GM21576 (cell line): ENCODE measurements around the gene TRIM40.
"Not testable (repeated sequence)": the region's sequence is repeated elsewhere in the genome, so short reads cannot be mapped to it uniquely, and the experiment has no call there.

Experiments used
- ATAC-seq: cut with Tn5 transposase; IDR thresholded peaks from one replicate; pipeline ENCODE4 v1.9.1; 2021; ENCODE audit warnings: mild to moderate bottlenecking, moderate library complexity; ENCODE audit not compliant: unreplicated experiment

The TRIM40 gene

GRCh38 chr6:30113003-30113759 lies 22.8 kb upstream of the TRIM40 start, which contains the start of gene TRIM31:
Gene TRIM31 (minus strand): TSS chr6:30113090. CDS start chr6:30112805, 285 bp downstream.
- ATAC-seq: no peak

- no peak for ATAC-seq
Measured at GRCh38 chr6:30113841-30114240, 22.1 kb upstream of the TRIM40 start.

GRCh38 chr6:30116724-30117123 lies 19.2 kb upstream of the TRIM40 start:
- no peak for ATAC-seq

GRCh38 chr6:30118691-30119090 lies 17.2 kb upstream of the TRIM40 start:
- not testable (repeated sequence) for ATAC-seq

DNA sequence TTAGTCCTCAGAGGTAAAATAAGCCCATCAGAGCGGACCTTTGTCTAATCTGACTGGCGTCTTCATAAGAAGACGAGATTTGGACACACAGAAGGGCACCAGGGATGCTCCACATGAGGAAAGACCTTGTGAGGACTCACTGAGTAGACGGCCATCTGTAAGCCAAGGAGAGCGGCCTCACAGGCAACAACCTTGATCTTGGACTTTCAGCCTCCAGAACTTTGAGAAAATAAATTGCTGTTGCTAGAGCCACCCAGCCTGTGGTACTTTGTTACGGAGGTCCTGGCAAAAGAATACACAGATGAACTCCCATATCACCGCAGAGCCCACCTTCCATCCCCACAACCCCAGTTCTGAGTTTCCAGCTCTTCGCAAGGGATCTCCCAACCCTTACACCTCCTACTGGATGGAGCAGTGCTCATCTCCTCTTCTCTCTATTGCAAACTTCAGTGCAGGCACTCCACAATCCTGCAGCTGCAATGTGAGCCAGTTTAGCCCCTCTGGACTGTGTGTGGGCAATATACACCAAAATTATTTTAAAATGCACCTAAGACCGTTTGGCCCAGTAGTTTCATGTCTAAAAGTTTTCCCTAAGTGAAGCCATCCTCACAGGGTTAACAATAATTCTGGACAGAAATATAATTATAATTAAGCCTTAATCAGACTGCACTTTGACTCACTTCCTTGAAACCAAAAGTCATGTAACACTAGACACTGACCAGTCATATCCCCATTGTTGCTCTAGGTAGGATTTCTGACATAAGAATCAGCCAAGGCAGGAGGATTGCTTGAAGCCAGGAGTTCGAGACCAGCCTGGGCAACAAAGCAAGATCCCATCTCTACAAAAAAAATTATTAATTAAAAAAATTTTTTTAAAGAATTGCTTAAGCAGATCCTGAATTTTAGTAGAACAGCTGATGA lies 14.2 kb upstream of the TRIM40 start:
- no peak for ATAC-seq

DNA sequence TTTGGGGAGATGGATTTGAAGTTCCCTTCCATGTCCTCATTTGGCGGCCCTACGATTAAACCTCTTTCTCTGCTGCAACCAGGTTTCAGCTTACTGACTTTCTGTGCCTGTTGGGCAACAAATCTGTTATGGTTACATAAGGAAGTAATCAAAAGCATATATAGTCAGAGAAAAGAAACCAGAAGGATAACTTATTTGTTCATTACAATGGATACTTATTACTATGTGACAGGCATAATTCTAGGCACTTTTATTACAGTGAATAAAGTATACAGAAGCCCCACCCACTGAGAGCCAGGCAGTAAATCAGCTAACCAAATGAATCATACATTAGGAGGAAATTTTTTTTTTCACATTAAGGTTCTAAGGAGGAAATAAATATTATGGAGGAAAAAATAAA lies 13.4 kb upstream of the TRIM40 start:
- no peak for ATAC-seq

GRCh38 chr6:30127238-30128093 lies 8.5 kb upstream of the TRIM40 start:
- ATAC-seq: no peak

DNA sequence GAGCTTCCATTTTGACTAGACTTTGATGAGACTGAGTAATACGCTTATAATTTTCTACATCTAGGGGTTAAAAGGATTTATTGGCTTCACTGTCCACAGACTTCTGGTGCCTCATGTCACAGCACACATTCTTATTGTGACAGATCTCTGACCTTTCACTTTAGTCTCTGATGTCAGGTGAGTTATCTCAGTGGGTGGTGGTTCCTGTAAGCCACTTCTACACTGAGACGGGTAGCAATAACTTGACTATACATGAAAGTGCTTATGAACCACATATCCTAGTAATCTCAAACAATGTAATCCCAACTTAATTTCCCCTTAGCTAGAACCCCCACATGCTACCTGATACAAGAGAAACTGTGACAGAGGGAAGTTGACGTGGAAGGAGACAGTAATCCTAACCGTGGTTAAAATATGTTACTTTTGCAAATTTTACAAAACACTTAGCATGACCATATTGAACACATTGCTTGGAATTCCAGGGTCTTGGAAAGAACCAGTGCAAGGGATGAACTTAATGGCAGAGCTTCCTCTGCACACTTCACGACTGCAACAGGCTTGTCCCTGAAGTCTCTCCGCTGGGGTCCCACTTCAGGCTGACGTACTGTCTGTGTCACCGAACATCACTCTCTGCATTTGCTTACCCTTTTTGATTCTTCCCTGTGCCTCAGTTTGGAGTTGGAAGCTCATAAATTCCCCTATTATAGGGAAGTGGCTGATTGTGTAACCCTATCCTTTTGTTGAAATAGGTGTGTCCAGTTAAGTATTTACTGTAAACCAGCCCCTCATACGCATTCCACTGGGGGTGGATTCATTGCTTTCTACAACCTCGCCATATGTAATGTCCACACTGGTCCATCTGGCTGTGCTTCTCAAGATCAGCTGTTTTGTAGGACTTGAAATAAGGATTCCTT lies 6.4 kb upstream of the TRIM40 start:
- ATAC-seq: no peak

DNA sequence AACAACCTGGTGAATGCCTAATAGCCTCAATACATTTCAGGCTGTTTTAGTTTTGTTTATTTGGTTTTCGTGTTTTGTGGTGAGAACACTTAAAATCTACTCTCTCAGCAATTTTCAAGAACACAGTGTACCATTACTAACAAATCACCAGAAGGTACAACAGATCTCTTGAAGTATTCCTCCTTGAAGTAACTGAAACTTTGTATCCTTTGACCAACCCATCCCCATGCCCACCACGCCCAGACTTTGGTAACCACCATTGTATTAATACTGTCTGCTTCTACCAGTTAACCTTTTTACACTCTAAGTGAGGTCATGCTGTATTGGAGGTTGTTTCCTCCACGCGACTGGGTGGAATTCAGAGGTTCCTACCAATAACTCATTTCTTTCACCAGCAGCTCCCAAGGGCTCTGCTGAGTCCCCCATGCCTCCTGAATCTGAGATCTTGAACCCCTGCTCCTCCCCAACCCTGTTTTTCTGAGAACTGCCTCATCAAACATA lies 5.7 kb upstream of the TRIM40 start:
- ATAC-seq: no peak

DNA sequence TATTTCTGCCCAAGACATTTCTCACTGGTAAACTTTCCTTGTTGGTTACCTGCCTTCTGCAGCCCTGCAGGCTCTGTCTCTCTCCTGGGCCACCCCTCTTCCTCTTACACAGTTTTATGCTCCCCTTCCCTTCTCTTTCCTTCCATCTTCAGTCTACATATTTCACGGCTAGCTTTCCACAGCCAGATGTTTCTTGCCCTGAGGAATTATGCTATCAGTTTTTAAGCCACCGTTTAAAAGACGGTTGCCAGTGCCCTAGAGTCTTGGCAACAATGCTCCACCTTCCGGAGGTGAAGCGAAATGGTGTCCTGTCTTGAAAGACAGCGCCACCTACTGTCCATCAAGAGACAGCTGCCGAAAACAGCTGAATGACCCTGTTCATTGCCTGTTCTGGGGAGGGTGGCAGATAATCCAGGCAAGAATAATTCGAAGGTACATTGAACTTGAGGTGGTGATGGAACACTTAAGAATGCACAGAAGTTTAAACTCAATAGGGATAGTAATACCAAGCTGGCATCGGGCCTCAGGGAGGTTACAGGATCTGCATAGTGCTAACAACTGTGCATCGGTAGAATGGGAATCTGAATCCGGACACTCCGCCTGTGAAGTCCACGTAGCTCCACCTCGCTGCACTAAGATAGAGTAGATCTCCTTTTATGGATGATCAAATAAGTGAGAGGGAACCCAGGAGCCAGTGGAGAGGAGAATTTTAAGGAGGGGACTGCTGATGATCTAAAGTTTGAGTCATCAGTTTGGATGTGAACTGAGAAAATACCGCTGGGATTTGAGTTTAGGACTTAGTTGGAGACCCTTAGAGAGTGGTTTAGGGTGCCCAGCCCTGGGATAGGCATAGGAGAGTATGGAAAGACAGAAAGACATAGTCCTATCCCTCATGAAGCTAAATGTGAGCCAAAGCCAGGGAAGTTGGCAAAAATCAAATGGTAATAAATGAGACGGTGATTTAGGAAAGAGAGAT lies 4.8 kb upstream of the TRIM40 start:
- ATAC-seq: peak; percentile 62

DNA sequence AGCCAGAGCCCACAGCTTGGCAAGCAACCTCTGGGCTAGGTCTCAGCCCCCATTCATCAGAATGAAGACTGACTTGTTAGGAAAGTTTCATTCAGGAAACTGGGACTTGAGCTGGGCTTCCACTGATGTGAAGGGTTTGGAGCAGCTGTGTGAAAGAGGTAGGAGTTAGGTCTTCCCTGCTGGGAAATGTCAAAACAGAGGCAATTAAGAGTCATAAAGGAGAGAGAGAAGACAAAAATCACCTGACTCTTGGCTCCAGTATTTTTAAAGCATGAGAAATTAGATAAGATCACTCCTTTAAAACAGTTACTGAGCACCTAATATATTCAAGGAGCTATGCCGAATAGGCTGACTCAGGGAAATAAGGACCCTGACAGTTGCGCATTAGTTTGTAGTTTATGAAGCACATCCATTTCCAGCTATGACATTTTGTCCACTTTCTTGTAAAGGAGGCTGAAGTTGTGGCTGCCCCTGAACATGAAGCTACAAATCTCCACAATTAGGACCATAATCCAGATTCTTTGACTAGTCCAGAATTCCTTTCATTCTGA lies 3.9 kb upstream of the TRIM40 start:
- ATAC-seq: no peak

DNA sequence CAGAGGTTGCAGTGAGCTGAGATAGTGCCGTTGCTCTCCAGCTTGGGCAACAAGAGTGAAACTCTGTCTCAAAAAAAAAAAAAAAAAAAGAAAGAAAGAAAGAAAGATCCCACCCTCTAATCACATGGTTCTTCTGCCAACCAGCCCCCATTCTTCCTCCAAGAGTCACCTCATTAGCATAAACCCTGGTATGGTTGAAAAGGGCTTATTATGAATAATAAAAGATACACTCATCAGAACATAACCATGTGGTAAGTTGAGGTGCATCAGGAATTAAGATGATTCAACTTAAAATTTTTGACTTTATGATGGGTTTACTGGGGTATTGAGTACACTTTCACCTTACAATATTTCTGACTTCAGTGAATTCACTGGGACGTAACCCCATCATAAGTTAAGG lies 793 bp upstream of the TRIM40 start:
- ATAC-seq: no peak

GRCh38 chr6:30136570-30137286 lies 788 bp downstream of the TRIM40 start:
- ATAC-seq: no peak

GRCh38 chr6:30140240-30140639 lies 4.3 kb downstream of the TRIM40 start:
- not testable (repeated sequence) for ATAC-seq

DNA sequence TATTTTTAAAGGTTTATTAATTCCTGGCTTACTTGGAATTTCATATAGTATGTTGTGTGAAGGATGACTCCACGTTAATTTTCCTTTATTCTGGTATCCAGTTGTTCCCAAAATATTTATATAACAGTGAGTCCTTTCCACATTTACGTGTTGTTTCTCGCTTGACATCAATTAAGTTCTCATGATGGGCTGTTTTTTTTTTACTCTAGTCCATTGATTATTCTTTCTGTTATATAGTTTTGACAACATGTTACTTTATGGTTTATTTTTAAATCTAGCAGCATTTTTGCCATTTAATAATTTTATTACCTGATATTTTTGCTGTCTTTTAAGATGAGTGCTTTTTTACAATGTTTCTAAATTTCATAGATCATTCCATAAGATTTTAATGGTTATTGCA lies 6.7 kb downstream of the TRIM40 start:
- no peak for ATAC-seq

DNA sequence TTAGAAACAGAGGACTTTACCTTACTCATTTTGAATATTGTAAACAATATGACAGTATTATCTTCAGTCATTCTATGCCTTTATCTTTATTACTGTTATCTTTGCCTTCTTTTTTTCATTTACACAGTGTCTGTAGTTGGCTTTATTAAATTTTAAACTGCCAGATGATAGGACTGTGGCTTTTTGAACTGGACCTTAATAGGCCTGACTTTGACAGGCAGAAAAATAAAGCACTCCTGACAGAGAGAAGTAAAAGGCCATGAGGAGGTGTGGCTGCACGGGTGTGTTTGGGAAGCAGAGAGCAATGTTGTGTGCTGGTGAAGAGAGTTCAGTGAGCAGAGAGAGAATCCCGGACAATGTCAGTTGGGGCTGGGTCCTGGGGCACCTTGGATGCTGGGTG lies 7.8 kb downstream of the TRIM40 start:
- ATAC-seq: no peak

GRCh38 chr6:30144811-30145210 lies 8.9 kb downstream of the TRIM40 start:
- no peak for ATAC-seq

DNA sequence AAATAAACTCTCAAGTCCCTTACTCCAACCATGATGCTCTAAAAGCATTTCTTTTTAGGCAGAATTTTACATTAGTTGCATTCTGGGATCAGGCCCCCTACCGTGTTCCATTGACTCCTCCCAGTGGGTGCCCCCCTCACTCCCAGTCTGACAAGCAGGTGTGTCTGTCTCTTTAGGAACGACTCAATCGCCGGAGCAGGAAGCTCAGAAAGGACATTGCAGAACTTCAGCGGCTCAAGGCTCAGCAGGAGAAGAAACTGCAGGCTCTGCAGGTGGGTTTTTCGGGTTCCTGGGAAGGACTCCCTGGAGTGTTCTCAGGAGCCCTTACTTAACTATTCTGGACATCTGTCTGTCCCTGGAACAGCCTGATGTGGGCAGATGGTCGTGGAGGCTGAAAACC lies 9.9 kb downstream of the TRIM40 start:
- no peak for ATAC-seq
